Ovary (tissue), 3 donors: ENCODE results near the gene UNC5C.

ENCODE experiments used
- CTCF ChIP-seq, 3 donors: fragments of 450-650 bp in 2 of 3; fragments of 200-600 bp in 1 of 3; IDR thresholded peaks; one replicate each; pipeline versions ENCODE4 v1.5.1 to v1.8.0; 2016 to 2022; ENCODE audit warnings: antibody characterized with exemption in 3 of 3, mild to moderate bottlenecking in 1 of 3
- POLR2A ChIP-seq: fragments of 450-650 bp; IDR thresholded peaks from one replicate; pipeline ENCODE4 v1.6.1; 2017; ENCODE audit warnings: antibody characterized with exemption, mild to moderate bottlenecking, moderate library complexity
- donor health status: DM: no; HTN: no; CAD: no.

- TF ChIP-seq POLR2A (no peak), CTCF (IDR thresholded peaks at IDR 0.05) (no peak)
Measured at GRCh38 chr4:95409127-95409526, 139.6 kb downstream of the UNC5C start.
